Fibroblast of mammary gland (primary cell): ENCODE results near the gene MYD88.

Experiments used
- DNase-seq: peaks from one replicate; pipeline ENCODE4 v3.0.0-alpha.2; 2010; ENCODE audit warnings: low read depth
- H3K4me3 ChIP-seq: 2 replicates; pipeline ENCODE4 v1.5.1; 2011; ENCODE audit warnings: low read depth, mild to moderate bottlenecking, low read length, moderate library complexity; ENCODE audit not compliant: control insufficient read depth
- CTCF ChIP-seq: conservative IDR thresholded peaks from 2 replicates; pipeline ENCODE4 v1.5.1; 2011; ENCODE audit warnings: low read depth, low read length, inconsistent platforms; ENCODE audit not compliant: control insufficient read depth, insufficient read depth

Gene MYD88

GRCh38 chr3:38121832-38122461, 16.5 kb upstream of the MYD88 start:
- DNase-seq: no peak
- H3K4me3 ChIP-seq: no peak overlapping the region
- TF ChIP-seq CTCF: no peak

DNA sequence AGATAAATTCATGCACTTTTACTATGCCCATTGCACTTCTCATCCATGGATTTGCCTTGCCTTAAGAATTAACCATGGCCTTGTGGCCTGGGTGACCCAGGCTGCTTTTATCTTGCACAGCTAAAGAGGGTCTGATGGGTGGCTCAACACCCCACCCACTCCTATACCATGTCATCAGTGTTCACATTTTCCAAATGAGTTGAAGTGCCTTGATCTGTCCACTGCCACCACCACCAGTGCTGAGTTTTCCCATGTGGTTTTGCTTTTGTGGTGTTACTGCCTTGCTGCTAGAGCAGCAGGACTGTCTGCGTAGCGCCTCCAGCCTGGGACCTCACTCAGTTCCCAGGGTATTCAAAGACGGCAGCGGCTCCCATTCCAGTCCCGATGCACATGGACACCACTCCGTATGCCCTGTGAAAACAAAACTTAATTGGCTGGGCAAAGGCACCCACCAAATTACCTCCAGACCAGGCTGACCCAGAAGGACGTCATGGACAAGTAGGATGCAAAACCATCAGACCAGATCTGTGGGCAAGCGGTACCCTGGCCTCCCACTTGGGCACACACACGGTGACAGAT, 15.7 kb upstream of the MYD88 start:
- no peak for TF ChIP-seq CTCF
- no peak for DNase-seq
- no peak overlapping the region for H3K4me3 ChIP-seq

- TF ChIP-seq CTCF: no peak
- H3K4me3 ChIP-seq: no peak overlapping the region
- DNase-seq: no peak
Measured at GRCh38 chr3:38124324-38125122, 13.9 kb upstream of the MYD88 start.

DNA sequence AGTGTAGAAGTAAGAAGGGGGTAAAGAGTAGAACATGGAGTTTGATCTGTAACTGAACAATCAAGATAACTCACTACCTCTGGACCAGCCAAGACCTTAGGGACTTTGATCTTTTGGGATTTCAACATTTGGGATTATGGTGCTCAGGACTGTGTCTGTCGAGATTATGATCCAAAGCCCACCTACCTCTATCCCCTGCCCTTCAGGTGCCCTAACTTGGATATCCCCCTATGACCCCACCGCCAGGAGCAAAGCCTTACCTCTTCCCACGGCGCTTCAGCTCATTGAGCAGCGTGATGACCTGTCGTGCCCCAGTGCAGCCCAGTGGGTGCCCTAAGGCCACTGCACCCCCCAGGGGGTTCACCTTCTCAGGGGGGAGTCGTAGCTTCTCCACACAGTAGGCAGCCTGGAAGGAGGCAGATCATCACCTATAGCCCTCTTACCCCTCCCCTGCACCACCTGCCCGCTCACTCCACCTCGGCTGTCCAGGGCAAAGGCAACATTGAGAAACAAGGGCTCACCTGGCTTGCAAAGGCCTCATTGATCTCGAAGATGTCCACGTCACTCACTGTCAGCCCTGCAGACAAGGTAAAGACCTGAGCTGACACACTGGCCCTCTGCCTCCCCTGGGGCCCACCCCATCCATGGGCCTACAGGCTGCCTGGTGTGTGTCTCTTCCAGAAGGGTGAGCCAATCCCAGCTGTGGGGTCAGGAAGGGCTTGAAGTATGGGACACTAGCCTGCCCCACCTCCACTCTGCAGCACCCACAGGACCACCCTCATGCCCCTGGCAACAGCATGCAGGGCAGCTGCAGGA, 12.9 kb upstream of the MYD88 start:
- no peak overlapping the region for H3K4me3 ChIP-seq
- no peak for TF ChIP-seq CTCF
- no peak for DNase-seq

DNA sequence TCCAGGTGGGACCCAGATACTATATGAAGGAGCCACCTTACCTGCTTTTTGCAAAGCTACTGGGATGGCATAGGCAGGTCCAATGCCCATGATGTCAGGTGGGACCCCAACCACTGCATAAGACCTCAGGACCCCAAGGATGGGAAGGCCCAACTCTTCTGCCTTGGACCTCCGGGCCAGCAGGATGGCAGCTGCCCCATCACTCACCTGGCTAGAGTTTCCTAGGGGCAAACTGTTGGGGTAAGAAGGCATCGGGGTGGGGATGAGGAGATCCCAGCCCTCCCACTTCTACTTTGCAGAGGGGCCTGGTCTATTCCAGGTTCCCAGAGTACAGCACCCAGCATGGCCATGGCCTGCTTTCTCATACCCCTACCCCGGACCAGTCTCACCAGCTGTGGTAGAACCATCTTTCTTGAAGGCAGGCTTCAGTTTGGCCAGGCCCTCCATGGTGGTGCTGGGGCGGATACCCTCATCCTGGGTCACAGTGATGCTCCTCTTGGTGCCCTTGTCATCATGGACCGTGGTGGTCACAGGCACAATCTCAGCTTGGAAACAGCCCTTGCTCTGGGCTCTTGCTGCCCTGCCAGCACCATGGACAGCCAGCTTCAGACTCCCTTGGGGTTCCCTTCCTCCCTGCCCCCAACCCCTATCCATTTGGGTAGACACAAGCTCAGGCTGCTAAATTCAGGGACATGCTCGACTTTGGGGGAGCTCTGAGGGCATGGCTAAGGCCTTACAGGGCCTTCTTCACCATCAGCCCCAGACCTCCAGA, 12.2 kb upstream of the MYD88 start:
- DNase-seq: no peak
- no peak overlapping the region for H3K4me3 ChIP-seq
- no peak for TF ChIP-seq CTCF
